H9 (cell line): ENCODE results near the gene FRS3. TPM values are rescaled to one million over a fixed set of nuclear protein-coding genes. Genes with fewer than 3 reads are reported as not detected.

ENCODE experiments used
- DNase-seq: peaks from one replicate; pipeline ENCODE4 v3.0.0-alpha.2; 2017
- H2AFZ ChIP-seq: one replicate; pipeline ENCODE4 v1.6.1; 2013; ENCODE audit warnings: mild to moderate bottlenecking, low read length, control low read depth, moderate library complexity
- H2AK5ac ChIP-seq: 2 replicates; pipeline ENCODE4 v1.6.1; 2013; ENCODE audit warnings: low read length, control low read depth, mixed read lengths; ENCODE audit not compliant: insufficient read length
- H2BK120ac ChIP-seq: one replicate; pipeline ENCODE4 v1.6.1; 2013; ENCODE audit warnings: low read depth, mild to moderate bottlenecking, low read length, control low read depth, inconsistent platforms; ENCODE audit not compliant: poor library complexity, severe bottlenecking
- H2BK12ac ChIP-seq: 2 replicates; pipeline ENCODE4 v1.6.1; 2013; ENCODE audit warnings: low read length, control low read depth, mixed read lengths, low read depth; ENCODE audit not compliant: insufficient read length
- H2BK15ac ChIP-seq: 2 replicates; pipeline ENCODE4 v1.6.1; 2013; ENCODE audit warnings: low read depth, low read length, control low read depth
- H2BK20ac ChIP-seq: one replicate; pipeline ENCODE4 v1.6.1; 2013; ENCODE audit warnings: low read depth, mild to moderate bottlenecking, low read length, control low read depth, inconsistent platforms; ENCODE audit not compliant: poor library complexity, severe bottlenecking
- H2BK5ac ChIP-seq: 2 replicates; pipeline ENCODE4 v1.6.1; 2013; ENCODE audit warnings: low read length, control low read depth, mixed read lengths; ENCODE audit not compliant: insufficient read length
- H3K14ac ChIP-seq: 2 replicates; pipeline ENCODE4 v1.6.1; 2013; ENCODE audit warnings: low read length, control low read depth; ENCODE audit not compliant: insufficient read depth
- H3K18ac ChIP-seq: 2 replicates; pipeline ENCODE4 v1.6.1; 2013; ENCODE audit warnings: low read depth, mild to moderate bottlenecking, mixed read lengths, low read length, control low read depth; ENCODE audit not compliant: insufficient read length
- H3K23ac ChIP-seq: 2 replicates; pipeline ENCODE4 v1.6.1; 2013; ENCODE audit warnings: low read length, control low read depth, mixed read lengths, low read depth; ENCODE audit not compliant: insufficient read length
- H3K23me2 ChIP-seq: 2 replicates; pipeline ENCODE4 v1.6.1; 2013; ENCODE audit warnings: low read depth, mild to moderate bottlenecking, mixed read lengths, low read length, control low read depth; ENCODE audit not compliant: insufficient read length, poor library complexity, severe bottlenecking
- H3K27ac ChIP-seq: 2 replicates; pipeline ENCODE4 v1.5.1; 2013; ENCODE audit warnings: low read length, control low read depth, mixed read lengths, low read depth; ENCODE audit not compliant: insufficient read length
- H3K27me3 ChIP-seq: 2 replicates; pipeline ENCODE4 v1.6.1; 2013; ENCODE audit warnings: low read length, control low read depth, inconsistent platforms; ENCODE audit not compliant: insufficient read depth
- H3K4ac ChIP-seq: 2 replicates; pipeline ENCODE4 v1.6.1; 2013; ENCODE audit warnings: low read depth, mild to moderate bottlenecking, control low read depth, inconsistent platforms, low read length, moderate library complexity
- H3K4me1 ChIP-seq: 2 replicates; pipeline ENCODE4 v1.6.1; 2013; ENCODE audit warnings: low read length, control low read depth, inconsistent platforms; ENCODE audit not compliant: insufficient read depth
- H3K4me2 ChIP-seq: 2 replicates; pipeline ENCODE4 v1.6.1; 2013; ENCODE audit warnings: low read length, control low read depth, mixed read lengths; ENCODE audit not compliant: insufficient read length, insufficient read depth
- H3K56ac ChIP-seq: 2 replicates; pipeline ENCODE4 v1.6.1; 2013; ENCODE audit warnings: low read depth, mild to moderate bottlenecking, mixed read lengths, low read length, control low read depth; ENCODE audit not compliant: insufficient read length
- H3K79me1 ChIP-seq: 2 replicates; pipeline ENCODE4 v1.6.1; 2013; ENCODE audit warnings: low read depth, mild to moderate bottlenecking, moderate library complexity, low read length, control low read depth, inconsistent platforms; ENCODE audit not compliant: insufficient read depth, poor library complexity, severe bottlenecking
- H3K79me2 ChIP-seq: 2 replicates; pipeline ENCODE4 v1.6.1; 2013; ENCODE audit warnings: low read length, control low read depth, inconsistent platforms; ENCODE audit not compliant: insufficient read depth
- H3K9ac ChIP-seq: 2 replicates; pipeline ENCODE4 v1.6.1; 2013; ENCODE audit warnings: low read length, control low read depth, mixed read lengths; ENCODE audit not compliant: insufficient read length; ENCODE audit errors: extremely low read depth
- H3K9me3 ChIP-seq: one replicate; pipeline ENCODE4 v1.6.1; 2013; ENCODE audit warnings: low read depth, low read length, inconsistent platforms; ENCODE audit not compliant: control insufficient read depth
- H3T11ph ChIP-seq: one replicate; pipeline ENCODE4 v1.6.1; 2013; ENCODE audit warnings: mild to moderate bottlenecking, low read length, control low read depth, inconsistent platforms
- H4K20me1 ChIP-seq: one replicate; pipeline ENCODE4 v1.6.1; 2013; ENCODE audit not compliant: control insufficient read depth, insufficient read length, insufficient read depth
- H4K5ac ChIP-seq: 2 replicates; pipeline ENCODE4 v1.6.1; 2013; ENCODE audit warnings: low read depth, mild to moderate bottlenecking, mixed read lengths, low read length, control low read depth; ENCODE audit not compliant: insufficient read length
- H4K8ac ChIP-seq: replicated peaks from 2 replicates; pipeline ENCODE4 v1.6.1; 2013; ENCODE audit warnings: low read length, control low read depth, mixed read lengths, low read depth; ENCODE audit not compliant: insufficient read length
- H4K91ac ChIP-seq: 2 replicates; pipeline ENCODE4 v1.6.1; 2013; ENCODE audit warnings: low read depth, mild to moderate bottlenecking, moderate library complexity, mixed read lengths, low read length, control low read depth; ENCODE audit not compliant: insufficient read length
- H3K27ac Mint-ChIP-seq, 3 experiments: 2 replicates in 2 of 3; 3 replicates in 1 of 3; pipeline ENCODE4 v1.8.0; 2020 to 2021; ENCODE audit warnings: mixed read lengths in 3 of 3, mild to moderate bottlenecking in 1 of 3, moderate library complexity in 1 of 3
- H3K27me3 Mint-ChIP-seq: 2 replicates; pipeline ENCODE4 v1.8.0; 2021; ENCODE audit warnings: low read depth, mild to moderate bottlenecking, moderate library complexity, mixed read lengths
- H3K36me3 Mint-ChIP-seq, 3 experiments: 2 replicates in 2 of 3; 3 replicates in 1 of 3; pipeline ENCODE4 v1.8.0; 2020 to 2021; ENCODE audit warnings: low read depth in 3 of 3, mixed read lengths in 3 of 3; ENCODE audit not compliant: insufficient read depth in 1 of 3
- H3K4me1 Mint-ChIP-seq, 2 experiments: 2 replicates each; pipeline ENCODE4 v1.8.0; 2020; ENCODE audit warnings: mixed read lengths in 2 of 2
- H3K4me3 Mint-ChIP-seq, 2 experiments: 2 replicates in 1 of 2; 3 replicates in 1 of 2; pipeline ENCODE4 v1.8.0; 2020 to 2021; ENCODE audit warnings: mild to moderate bottlenecking in 2 of 2, mixed read lengths in 2 of 2, moderate library complexity in 1 of 2
- H3K9me3 Mint-ChIP-seq, 2 experiments: 2 replicates in 1 of 2; 3 replicates in 1 of 2; pipeline ENCODE4 v1.8.0; 2020; ENCODE audit warnings: mild to moderate bottlenecking in 2 of 2, mixed read lengths in 2 of 2, moderate library complexity in 1 of 2
- WGBS: extraction: QIAGEN DNeasy Blood & Tissue Kit; methylation state at CpG from one replicate; pipeline ENCODE4 v1.1.7; 2013; ENCODE audit warnings: missing lambda C conversion rate, low lambda C conversion rate, mixed read lengths; ENCODE audit not compliant: insufficient read length; ENCODE audit errors: extremely low coverage; 5-methylcytosine and 5-hydroxymethylcytosine counted together
- total RNA-seq: library from RNA; stranded (reverse); gene quantifications from 2 replicates; pipeline ENCODE4 v1.2.1, GENCODE V29; 2021
- TF ChIP-seq, protein P1 (sequence below): fragments of 200-600 bp; sonication (generic); conservative IDR thresholded peaks from 3 replicates; pipeline ENCODE4 v1.8.0; 2021; ENCODE audit warnings: antibody characterized with exemption, mild to moderate bottlenecking

The FRS3 gene
- total RNA-seq, 1 experiment from 2014 or later: 4.8 TPM

DNA sequence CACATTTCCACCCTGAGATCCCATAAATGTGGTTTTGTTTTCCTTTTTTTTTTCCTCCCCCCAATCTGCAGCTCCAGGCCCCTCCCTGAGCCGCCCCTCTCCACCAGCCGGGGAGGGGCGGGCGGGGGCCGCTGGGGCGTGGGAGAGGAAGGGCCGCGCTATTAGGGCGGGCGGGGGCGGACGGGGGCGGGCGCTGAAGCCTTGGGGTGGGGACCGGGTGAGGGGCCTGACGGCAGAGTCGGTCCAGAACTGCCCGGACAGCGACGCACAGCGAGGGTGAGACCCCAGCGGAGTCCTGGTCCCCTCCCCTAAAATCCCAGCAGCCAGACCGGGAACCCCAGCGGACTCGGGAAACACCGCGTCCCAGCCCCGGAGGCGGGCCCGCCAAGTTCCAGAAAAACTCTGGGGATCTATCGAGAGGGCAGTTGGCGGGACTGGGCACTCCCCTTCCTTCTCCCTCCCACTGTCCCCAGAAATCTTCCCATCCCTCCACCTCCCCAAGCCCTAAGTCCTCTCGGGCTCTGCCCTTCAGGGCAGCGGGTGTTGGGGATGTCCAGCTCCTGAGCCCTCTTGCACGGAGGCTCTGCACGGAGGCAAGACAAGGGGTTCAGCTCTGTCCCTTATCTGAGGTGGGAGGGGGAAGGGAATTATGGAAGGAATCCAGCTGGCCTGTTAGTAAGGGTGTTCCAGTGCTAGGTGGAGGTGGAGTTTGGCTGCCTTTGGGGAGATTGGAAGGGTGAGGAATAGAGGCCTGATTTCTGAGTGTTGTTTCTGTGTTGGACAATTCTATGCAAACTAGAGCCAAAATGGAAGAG, 1.1 kb upstream of the FRS3 start, which contains the start of gene PRICKLE4:
TSS of gene PRICKLE4 (plus strand) at position 232 of the 815 bp plus-strand sequence. CDS start 2,692 bp downstream, outside the sequence.
- Histone ChIP-seq H2BK20ac (no peak within 1 kb of the TSS), H3K4me2 (peak within 1 kb of the TSS; percentile 96), H3K79me1 (no peaks in the 10 kb centered on the region), H3K27ac (no peak within 1 kb of the TSS), H4K8ac (no peak within 1 kb of the TSS), H4K91ac (no peak within 1 kb of the TSS), H3K79me2 (no peaks in the 10 kb centered on the region), H3K4me1 (no peaks in the 10 kb centered on the region), H2BK5ac (no peak within 1 kb of the TSS), H2BK120ac (no peak within 1 kb of the TSS), H3T11ph (no peak within 1 kb of the TSS), H4K20me1 (no peaks in the 10 kb centered on the region), H2AK5ac (no peak within 1 kb of the TSS), H3K27me3 (peaks cover 15% of the 10 kb centered on the region; the same call in 1 of the 2 replicates), H2BK15ac (no peak within 1 kb of the TSS), H3K23ac (no peak within 1 kb of the TSS), H3K23me2 (peaks cover 11% of the 10 kb centered on the region), H3K4ac (no peak within 1 kb of the TSS), H3K9me3 (no peaks in the 10 kb centered on the region), H3K56ac (no peak within 1 kb of the TSS), H3K14ac (no peak within 1 kb of the TSS), H4K5ac (no peak within 1 kb of the TSS), H3K9ac (no peak within 1 kb of the TSS), H2BK12ac (no peak within 1 kb of the TSS), H3K18ac (no peak within 1 kb of the TSS), H2AFZ (no peak within 1 kb of the TSS)
- Mint-ChIP-seq H3K4me1 (peaks cover 20 to 27% of the 10 kb centered on the region in 2 experiments), H3K4me3 (peak within 1 kb of the TSS; percentile 78 to 91), H3K27me3 (peaks cover 55% of the 10 kb centered on the region), H3K36me3 (no peaks in the 10 kb centered on the region; a peak in 2 of 7 replicates), H3K27ac (peak within 1 kb of the TSS in 1 of 3 experiments; percentile 75; a peak in 3 of 7 replicates), H3K9me3 (no peaks in the 10 kb centered on the region)
- no peak for DNase-seq
- WGBS: no CpG with 5 or more reads among the region's 36 CpGs
- TF ChIP-seq, protein P1, sequence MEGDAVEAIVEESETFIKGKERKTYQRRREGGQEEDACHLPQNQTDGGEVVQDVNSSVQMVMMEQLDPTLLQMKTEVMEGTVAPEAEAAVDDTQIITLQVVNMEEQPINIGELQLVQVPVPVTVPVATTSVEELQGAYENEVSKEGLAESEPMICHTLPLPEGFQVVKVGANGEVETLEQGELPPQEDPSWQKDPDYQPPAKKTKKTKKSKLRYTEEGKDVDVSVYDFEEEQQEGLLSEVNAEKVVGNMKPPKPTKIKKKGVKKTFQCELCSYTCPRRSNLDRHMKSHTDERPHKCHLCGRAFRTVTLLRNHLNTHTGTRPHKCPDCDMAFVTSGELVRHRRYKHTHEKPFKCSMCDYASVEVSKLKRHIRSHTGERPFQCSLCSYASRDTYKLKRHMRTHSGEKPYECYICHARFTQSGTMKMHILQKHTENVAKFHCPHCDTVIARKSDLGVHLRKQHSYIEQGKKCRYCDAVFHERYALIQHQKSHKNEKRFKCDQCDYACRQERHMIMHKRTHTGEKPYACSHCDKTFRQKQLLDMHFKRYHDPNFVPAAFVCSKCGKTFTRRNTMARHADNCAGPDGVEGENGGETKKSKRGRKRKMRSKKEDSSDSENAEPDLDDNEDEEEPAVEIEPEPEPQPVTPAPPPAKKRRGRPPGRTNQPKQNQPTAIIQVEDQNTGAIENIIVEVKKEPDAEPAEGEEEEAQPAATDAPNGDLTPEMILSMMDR: no peak
